Stimulated activated CD8-positive, alpha-beta memory T cell treated with anti-CD3 and anti-CD28 coated beads, Interleukin-12 subunit alpha, Interleukin-12 subunit beta, amount 100 ng/mL, for 1 hour (primary cell): Measurements from ENCODE around the gene SEMA5A.

Experiments
- DNase-seq: peaks from one replicate; pipeline ENCODE4 v3.0.0-alpha.2; 2020; ENCODE audit warnings: low read depth

SEMA5A gene

DNA sequence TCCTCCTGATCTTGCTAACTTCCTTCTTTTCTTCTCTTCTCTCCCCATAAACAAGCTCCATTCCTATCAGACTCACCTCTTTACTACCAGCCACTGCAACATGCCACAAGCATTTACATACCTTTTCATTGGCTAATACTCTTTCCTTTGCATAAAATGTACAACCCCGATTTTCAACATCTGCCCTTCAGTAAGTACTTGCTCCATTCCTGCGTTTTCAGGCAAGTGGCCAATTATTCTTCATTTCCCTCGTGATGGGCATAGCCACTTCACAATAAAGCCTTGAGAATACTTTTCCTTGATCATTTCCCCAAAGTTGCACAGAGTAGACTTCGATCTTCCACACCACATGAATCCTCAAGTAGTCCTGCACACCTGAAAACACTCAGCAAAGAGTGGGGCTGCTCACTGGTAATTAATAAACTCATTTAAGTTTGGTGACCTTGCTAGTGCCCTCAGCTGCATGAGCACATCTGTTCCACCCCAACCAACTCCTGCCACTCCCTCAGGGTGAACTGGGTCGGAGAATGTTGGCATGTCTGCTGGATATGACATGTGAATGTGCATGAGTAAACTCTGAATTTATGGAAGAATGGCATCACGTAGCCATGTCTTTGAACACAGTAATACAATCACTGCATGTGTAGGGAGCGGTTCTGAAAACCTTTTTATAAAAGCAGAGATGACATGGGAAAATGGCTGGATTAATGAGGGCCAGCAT lies 535.8 kb downstream of the SEMA5A start:
- no peak for DNase-seq

DNA sequence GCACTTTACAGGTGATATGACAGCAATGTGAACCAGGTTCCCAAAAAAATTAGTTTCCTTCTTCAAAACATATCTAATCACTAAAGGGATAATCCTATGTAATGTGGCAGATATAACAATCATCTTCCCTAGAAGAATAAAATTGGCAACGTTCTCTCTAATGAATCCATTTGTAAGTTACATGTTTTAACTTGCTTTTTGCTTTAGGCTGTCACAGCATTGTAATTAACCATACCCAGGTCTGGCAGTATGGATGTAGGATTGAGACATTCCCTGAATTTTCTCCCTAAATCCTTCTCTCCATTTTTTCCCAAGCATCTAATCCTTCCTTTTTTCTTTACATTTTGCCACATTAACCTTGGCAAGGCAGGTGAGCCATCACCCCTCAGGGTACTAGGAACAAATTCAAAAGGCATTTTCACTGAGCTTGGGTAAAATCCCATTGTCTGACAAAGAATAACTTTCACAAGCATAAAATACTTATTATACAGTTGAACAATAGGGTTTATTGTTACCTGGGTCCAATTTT lies 548.3 kb downstream of the SEMA5A start:
- DNase-seq, result no peak

DNA sequence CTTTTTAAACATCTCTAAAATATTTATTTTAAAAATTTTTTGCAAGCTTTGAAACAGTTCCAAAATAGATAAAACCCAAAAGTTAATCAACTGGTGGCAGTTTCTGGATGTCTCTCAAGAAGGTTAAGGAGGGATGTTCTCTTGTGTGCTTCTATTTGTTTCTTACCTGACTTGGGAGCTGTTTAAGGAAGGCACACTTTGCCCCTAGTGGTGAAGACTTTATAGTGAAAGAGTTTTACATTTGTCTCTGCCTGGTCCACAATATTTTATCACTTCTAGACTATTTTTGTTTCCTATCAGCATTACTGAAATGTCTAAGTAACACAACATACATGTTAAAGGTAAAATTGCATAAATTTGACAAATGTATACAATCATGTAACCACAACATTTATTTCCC lies 552.8 kb downstream of the SEMA5A start:
- DNase-seq, result no peak
